ENCODE results near the gene GABRR1.

GABRR1 gene

DNA sequence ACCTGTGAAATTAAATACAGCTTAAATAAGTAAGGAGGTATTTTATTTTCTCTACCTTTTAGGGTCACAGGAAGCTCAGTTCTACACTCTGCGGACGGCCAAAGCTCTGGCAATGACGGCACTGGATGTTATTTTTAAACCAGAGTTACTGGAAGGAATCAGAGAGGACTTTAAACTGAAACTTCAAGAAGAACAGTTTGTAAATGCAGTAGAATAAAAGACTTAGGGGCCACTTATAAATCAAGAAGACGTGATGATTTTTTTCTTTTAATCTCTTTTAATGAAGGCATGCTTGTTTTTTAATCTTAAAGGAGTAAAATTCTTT is 55.1 kb downstream of the GABRR1 start:
- ChIA-PET POLR2A (no interaction called here), CTCF (interaction anchor here (0.8 to 1.6 kb wide), 5 partner anchors 16 to 282 kb away, joined by 3 read pairs; no protein-coding TSS in a partner anchor)
- TF ChIP-seq, protein P1, sequence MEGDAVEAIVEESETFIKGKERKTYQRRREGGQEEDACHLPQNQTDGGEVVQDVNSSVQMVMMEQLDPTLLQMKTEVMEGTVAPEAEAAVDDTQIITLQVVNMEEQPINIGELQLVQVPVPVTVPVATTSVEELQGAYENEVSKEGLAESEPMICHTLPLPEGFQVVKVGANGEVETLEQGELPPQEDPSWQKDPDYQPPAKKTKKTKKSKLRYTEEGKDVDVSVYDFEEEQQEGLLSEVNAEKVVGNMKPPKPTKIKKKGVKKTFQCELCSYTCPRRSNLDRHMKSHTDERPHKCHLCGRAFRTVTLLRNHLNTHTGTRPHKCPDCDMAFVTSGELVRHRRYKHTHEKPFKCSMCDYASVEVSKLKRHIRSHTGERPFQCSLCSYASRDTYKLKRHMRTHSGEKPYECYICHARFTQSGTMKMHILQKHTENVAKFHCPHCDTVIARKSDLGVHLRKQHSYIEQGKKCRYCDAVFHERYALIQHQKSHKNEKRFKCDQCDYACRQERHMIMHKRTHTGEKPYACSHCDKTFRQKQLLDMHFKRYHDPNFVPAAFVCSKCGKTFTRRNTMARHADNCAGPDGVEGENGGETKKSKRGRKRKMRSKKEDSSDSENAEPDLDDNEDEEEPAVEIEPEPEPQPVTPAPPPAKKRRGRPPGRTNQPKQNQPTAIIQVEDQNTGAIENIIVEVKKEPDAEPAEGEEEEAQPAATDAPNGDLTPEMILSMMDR (IDR thresholded peaks at IDR 0.05; ENCODE audit: control extremely low read depth, extremely low read depth, low read depth, missing control alignments): no peak
- no peak for DNase-seq (ENCODE audit: extremely low spot score)

DNA sequence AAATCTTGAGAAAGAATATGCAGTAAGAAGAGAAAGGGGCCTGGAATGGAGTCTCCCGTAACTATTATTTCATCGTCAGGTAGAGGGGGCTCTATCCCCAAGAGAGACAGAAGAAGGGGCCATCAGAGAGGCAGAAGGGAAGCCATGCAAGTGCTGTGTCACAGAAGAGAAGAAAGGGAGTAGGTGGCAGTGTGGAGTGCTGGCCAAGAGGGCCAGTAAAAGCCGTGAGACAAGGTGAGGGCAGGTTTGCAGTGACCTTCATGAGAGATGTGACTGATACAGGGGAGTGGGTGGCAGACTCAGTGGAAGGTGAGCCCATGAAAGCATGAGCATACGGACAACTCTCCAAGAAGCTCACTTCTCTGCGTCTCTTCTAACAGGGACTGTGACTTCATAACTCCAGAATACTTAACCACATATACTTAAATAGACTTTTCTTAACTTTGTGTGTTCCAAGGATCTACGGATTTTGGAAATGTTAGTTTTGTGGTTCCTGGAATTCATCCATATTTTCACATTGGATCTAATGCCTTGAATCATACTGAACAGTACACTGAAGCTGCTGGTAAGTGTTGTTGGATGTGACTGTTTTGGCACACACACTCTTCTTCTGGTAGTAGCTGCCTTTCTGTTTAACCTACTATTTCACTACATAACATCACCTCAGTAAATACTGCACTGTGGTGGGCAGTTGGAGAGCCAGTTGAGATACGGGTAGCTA is 55.7 kb downstream of the GABRR1 start:
- CTCF ChIA-PET: interaction anchor here (0.8 to 1.6 kb wide), 5 partner anchors 15 to 282 kb away, joined by 3 read pairs; no protein-coding TSS in a partner anchor
- POLR2A ChIA-PET: no interaction called here
- TF ChIP-seq, protein P1 (IDR thresholded peaks at IDR 0.05; ENCODE audit: control extremely low read depth, extremely low read depth, low read depth, missing control alignments): no peak
- DNase-seq (ENCODE audit: extremely low spot score): no peak

DNA sequence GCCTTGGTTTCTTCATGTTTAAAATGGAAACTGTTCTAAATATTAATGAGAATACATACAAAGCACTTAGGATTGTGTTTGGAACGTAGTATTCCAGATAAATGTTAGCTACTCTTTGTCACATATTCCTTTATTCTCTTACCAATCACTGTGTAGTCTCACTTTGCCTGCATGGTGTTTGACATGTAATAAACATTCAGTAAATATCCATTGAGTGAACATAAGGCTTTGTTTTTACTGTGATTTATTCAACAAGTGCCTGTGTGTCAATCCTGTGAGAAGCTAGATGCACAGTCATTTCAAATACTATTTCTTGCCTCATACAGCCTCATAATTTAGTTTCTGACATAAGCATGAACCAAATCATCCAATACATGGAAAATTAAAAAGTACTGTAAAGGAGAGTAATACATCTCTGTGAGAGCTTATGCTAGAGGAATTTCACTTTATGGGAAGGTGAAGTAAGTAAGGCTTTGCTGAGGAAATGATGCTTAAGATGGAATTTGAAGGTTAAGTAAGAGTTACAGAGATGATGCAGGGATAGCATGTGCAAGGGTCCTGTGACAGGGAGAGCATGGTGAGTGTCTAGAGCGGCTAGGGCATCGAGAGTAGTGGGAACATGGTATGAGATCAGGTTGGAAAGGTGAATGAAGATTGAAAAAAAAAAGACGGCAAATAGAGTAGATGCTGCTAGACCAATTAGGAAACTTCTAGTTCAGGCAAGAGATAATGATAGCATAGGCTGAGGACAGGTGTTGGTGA is 56.6 kb downstream of the GABRR1 start:
- DNase-seq (ENCODE audit: extremely low spot score): no peak
- TF ChIP-seq, protein P1 (IDR thresholded peaks at IDR 0.05; ENCODE audit: control extremely low read depth, extremely low read depth, low read depth, missing control alignments): no peak
- ChIA-PET POLR2A (no interaction called here), CTCF (interaction anchor here (1.4 kb wide), 1 partner anchor 10 kb away, joined by 3 read pairs; no protein-coding TSS in a partner anchor)

DNA sequence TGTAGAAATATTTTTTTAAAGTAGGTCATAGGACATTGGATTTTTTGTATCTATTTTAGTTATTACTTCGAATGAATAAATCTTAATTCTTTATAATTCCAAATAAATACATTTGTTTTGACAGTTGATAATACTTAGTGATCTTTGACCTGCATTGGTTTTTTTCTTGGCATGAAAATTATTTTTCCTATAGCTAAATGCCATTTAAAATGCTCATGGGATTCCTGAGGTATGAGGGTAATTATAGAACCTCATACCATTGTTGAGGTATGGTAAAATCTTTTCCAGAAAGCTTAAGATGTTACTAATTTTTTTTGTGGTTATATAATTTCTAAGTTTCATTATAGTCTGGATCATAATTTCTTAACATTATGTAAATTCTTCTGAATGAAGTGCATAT is 63.0 kb downstream of the GABRR1 start:
- POLR2A ChIA-PET: interaction anchor here (0.6 kb wide), 1 partner anchor 73 kb away, joined by 3 read pairs; no protein-coding TSS in a partner anchor
- CTCF ChIA-PET: interaction anchor here (1.0 to 1.4 kb wide), 3 partner anchors 10 to 56 kb away, joined by 3 to 4 read pairs (median 3); no protein-coding TSS in a partner anchor
- TF ChIP-seq, protein P1 (IDR thresholded peaks at IDR 0.05; ENCODE audit: control extremely low read depth, extremely low read depth, low read depth, missing control alignments): no peak
- no peak for DNase-seq (ENCODE audit: extremely low spot score)

DNA sequence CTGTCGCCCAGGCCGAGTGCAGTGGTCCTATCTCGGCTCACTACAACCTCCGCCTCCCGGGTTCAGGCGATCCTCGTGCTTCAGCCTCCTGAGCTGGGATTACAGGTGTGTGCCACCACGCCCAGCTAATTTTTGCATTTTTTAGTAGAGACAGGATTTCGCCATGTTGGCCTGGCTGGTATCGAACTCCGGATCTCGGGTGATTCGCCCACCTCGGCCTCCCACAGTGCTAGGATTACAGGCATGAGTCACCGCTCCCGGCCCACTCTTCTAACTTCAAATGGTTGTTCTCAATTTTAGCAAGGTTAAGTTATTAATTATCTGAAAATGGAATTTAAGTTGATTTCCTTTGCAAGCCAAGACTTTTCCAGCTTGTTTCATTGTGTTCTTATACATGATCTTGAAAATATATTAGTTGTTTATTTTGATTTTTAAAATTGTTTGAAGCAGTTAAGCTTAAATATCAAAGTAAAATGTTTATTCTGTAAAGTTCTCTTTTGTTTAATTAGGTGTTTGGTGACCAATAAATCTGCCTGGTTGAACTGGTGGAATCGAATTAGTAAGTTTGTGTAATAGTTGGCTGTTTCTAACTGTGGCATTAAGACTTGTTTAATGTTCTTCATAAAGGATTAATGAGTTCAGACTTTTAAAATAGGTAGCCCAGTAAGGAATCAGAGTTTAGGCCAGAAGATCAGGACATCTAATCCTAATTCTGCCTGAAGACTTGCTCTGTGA is 69.0 kb downstream of the GABRR1 start:
- CTCF ChIA-PET: interaction anchor here (1.2 to 2.3 kb wide), 2 partner anchors 10 to 62 kb away, joined by 3 to 5 read pairs; no protein-coding TSS in a partner anchor
- TF ChIP-seq, protein P1 (IDR thresholded peaks at IDR 0.05; ENCODE audit: control extremely low read depth, extremely low read depth, low read depth, missing control alignments): no peak

More for the DNA sequence above, 69.0 kb downstream of the GABRR1 start:
- no peak for DNase-seq (ENCODE audit: extremely low spot score)
- POLR2A ChIA-PET: interaction anchor here (1.1 kb wide), 1 partner anchor 68 kb away, joined by 3 read pairs; the partner anchor contains the start of gene PNRC1
